SHP77 (cell line): ENCODE data around the gene IL17RD.
"Not testable (repeated sequence)": the region's sequence is repeated elsewhere in the genome, so short reads cannot be mapped to it uniquely, and the experiment has no call there.

Experiments
- DNase-seq, 2 experiments: peaks; one replicate each; lab custom pipeline; 2025; lab: John Stamatoyannopoulos, UW

IL17RD gene

DNA sequence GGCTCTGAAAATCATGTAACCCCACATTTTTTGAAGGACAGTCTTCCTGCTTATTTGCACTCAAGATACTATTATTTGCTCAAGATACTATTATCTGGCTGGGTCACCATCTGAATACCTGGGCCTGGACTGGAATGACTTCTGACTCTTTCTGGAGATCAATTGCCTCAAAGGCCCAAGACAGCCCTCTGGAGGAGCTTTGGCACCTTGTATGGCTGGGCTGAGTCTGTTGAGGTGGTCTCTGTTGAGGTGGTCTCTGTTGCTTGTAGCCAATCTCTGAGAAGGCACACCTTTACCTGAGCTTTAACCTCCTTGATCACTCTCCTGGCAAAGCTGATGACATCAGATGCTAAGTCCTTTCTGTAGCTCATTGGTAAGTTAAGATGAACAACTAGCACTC lies 71.7 kb downstream of the IL17RD start:
- DNase-seq, result no peak

DNA sequence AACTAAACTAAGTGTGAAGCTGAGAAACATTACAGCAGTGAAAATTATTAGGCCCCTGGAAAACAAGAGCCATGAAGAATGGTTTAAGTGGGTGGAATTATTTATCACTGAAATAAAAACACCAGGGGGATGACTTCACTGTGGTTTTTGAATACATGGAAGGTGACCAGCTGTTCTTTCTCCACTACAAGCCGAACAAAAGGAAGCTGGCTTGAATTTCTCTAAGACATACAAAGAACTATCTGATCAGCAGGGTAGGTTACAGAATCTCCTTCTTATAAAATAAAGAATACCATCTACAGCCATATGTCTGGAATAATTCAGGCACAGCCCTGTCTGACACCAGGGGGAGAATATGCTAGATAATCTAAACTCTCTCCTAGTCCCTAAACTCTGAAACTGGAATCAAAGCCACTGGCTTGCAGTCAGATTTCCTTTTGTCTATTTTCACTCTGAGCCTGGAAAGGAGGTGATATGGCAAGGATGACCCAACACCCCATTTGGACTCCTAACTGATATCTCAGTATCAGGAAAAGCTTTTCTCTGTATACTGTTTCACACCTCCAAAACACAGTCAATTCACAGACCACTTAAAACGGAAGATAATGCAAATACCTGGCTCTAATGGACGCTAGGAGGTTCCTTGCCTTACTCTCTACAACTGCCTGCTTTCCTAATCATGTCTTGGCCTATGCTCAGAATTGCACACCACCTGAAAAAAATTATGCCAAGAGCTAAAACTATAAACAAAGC lies 73.5 kb downstream of the IL17RD start:
- no peak for DNase-seq

DNA sequence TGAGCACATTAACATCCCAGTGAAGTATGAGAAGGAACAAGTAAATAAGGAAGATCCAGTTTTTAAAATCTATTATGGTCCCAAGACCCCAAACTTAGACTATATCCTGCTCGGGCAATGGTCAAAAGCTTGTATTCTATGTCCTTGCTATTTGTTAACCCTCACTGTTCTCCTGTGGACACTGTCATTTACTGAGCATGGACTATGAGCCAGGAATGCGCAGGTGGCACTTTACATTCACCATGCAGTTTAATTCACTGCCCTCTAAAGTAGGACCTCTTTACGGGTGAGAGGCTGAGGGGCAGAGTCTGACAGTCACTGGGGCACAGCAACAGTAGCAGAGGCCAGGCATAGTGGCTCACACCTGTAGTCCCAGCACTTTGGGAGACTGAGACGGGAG lies 76.1 kb downstream of the IL17RD start:
- DNase-seq, result no peak

DNA sequence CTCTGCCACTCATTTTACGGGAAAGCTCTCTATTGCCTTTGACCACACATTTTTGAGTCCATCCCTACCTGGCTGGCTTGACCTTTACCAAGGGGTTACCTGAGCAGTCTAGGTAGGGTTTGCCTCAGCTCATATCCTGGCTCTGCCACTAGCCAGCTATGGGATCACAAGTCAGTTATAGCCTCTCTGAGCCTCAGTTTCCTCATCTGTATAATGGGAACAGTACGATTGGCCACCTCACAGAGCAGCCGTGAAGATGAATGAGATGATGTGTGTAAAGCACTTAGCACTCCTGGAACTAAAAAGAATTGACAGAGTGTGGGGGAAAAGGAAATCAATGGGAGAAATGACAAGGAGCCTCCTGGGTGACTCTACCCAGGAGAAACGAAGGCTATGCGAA lies 76.7 kb downstream of the IL17RD start:
- DNase-seq, result no peak

DNA sequence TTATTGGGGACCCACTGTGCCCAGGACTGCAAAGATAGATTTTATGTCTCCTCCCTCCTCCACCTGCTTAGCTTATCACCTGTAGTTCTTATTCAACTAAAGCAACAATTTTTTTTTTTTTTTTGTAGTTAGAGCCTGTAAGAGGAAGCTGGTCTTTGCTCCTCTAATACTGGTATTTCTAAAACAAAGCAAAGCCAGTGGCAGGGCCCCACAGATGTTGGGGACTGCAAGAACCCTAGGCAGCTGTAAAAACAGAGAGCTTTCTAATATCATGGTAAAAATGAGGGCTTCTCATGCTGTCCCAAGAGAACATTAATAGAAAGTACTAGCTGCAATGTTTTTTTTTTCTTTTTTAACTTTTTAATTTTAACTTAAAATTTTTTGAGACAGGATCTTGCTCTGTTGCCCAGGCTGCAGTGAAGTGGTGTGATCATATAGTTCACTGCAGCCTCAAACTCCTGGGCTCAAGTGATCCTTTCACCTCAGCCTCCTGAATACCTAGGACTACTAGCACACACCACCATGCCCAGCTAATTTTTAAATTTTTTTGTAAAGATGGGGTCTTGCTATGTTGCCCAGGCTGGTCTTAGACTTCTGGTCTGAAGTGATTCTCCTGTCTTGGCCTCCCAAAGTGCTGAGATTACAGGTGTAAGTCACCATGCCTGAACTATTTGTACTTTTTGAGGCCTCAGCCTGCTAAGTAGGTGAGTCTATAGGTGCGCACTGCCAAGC lies 77.6 kb downstream of the IL17RD start:
- DNase-seq, result no peak

DNA sequence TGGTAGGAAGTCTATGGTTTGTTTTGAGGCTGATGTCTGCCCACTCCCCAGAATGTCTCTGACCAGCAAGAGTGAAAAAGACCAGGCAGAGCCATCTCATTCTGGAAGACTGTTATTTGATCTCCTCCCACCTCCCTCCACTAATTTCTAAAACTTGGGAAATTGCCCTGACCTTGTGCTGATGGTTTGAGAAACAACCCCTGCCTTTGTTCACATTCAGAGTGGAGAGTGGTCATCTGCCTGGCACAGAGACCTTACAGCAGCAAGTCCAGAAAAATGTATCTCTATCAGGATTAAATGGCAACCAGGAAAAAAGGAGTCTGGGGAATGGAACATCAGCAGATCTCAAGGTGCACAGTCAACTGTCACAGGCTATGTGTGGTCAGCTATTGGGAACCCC lies 79.0 kb downstream of the IL17RD start:
- no peak for DNase-seq

DNA sequence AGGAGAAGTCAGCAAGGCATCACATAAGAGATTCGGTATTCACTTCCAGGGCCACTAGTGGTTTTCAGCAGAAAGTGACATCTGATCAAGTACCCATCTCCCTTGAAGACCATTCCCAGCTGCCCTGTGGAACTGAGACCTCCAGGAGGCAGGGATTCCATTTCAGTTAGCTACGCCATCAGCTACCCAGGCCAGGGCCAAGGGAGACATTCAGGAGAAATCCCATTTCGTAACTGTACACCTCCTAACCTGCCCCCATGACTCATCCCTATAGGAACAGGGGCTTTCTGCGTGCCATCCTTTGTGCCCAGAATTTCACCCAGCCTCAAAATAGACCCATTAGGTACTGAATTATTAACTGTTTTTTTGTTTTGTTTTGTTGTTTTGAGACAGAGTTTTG lies 79.9 kb downstream of the IL17RD start:
- DNase-seq, result no peak

DNA sequence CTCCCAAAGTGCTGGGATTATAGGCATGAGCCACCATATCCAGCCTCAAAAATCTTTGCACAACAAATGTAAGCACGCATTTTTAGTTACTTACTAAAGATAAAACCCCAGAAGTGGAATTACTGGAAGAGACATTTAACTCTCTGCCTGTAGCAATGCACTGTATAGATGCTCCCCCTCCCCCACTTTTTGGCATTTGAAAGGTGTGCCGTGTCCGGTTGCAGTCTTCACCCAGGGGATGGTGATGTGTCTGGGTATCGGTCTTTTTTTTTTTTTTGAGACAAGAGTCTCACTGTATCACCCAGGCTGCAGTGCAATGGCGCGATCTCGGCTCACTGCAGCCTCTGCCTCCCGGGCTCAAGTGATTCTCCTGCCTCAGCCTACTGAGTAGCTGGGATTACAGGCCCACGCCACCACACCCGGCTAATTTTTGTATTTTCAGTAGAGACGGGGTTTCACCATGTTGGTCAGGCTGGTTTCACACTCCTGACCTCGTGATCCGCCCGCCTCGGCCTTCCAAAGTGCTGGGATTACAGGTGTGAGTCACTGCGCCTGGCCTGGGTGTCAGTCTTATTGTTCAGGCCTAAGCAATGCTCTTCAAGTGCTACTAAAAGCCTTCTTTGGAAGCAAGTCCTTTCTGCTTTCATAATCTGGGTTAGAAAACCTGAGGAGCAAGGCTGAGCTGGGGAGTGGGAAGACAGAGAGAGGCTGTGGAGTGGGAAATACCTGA lies 81.7 kb downstream of the IL17RD start:
- DNase-seq, result not testable (repeated sequence)

DNA sequence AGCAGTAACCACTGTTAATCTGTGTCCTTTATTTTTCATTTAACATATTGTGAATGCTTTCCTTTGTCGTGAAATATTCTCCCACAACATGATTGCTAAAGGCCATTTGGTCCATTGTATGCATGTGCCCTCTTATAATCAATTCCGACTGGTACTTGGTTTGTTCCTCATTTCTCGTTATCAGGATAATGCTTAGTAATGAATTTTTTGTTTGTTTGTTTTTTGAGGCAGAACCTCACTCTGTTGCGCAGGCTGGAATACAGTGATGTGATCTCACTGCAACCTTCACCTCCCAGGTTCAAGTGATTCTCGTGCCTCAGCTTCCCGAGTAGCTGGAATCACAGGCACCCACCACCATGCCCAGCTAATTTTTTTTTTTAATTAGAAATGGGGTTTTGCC lies 82.7 kb downstream of the IL17RD start:
- no peak for DNase-seq

DNA sequence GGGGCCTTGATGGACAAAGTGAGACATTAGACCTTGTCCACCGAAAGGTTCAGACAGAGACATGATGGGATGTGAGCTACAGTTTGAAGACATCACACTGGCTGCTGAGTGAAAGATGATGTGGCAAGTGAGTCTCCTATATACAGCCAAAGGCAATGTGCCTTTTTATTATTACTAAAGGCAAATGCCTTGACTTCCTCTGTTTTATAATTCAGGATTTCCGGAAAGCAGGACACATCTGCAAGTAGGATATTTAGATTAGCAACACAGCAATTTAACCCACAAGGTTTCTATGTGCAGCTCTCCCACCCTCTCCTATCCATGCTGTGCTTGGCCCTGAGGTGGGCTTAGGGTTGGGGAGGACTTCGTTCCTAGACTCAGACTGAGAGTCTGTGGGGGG lies 84.0 kb downstream of the IL17RD start:
- no peak for DNase-seq

DNA sequence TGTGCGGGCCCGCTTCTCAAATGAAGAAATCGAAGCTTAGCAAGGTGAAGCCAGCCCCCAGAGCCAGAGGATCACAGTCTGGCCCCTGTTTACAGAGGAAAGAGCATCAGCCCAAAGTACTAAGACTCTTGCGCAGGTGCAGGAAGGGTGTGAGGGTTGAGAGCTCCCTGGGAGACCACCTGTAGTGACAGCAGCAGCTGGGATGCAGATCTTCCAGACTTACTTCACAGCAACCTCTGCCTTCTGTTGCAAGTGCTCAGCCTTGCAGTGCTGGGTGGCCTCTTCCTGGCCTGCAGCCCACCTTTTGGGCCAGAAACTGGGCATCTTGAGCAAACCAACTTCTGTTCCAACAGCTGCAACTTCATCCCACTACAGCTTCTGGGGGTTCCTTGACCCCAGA lies 85.0 kb downstream of the IL17RD start:
- no peak for DNase-seq

DNA sequence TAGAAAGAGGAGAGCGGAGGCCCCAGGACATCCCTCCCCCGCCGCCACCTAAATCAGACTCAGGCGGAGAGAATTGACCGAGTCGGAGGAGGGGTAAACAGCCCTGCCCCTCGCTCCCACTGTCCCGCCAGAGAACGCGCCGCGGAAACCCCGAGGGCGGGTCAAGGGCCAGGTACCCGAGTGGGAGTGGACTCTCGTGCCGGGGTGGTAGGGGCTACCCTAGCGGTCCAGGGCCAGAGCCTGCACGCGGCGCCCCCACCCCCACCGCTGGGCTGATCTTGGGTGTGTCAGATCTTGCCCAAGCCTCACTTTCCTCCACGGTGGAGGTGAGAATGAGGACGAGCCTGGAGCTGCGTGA lies 85.7 kb downstream of the IL17RD start:
- DNase-seq, result no peak

DNA sequence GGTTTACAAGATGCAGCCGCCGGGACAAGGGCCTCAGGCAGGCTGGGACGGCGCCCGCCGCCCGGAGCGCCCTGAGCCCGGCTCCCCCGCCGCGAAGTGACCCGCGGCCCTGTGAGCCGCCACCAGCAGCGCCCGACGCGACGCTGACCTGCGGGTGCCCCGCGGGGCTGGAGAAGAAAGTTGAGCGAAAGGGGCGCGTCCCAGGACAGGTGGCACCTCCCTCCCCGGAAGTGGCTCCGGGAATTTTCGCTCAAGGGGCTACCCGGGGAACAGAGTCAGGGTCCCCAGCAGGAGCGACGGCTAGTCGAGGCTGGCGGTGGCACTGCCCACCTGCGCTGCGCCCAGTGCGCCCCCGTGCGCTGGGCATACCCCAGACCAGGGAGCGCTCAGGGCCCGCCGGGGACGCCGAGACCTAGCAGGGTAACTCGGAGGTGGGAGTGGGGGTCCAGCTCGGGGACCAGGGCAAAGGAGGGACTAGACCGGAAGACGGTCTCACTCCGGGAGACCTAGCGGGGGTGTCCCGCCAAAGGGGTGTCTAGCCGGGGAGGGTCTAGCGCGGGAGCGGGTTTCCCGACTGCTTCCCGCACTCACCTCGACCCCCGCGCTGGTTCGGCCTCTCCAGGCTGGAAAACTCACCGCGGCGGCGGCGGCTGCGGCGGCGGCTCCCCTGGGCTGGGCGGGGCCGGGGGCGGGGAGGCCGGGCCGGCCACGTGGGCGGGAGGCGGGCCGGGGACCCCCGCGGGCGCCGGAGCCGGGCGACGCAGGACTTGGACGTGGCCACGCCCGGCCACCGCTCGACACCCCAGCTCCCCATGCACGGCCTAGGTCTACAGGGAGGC lies 86.3 kb downstream of the IL17RD start:
- DNase-seq, result no peak

DNA sequence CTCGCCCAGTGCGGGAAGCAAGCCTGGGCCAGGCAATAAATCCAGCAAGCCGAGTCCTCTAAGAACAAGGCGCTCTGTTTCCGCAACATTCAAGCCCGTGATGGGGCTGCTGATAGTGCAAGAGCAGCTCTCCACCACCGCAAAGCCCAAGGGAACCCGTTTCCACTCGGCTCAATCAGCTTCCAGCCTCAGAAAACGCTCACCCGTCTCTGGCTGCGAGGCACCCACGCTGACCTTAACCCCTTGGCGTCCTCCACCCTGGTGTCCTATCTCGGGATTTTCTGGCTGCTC lies 86.9 kb downstream of the IL17RD start:
- peak in 1 of 2 experiments; percentile 45 for DNase-seq

DNA sequence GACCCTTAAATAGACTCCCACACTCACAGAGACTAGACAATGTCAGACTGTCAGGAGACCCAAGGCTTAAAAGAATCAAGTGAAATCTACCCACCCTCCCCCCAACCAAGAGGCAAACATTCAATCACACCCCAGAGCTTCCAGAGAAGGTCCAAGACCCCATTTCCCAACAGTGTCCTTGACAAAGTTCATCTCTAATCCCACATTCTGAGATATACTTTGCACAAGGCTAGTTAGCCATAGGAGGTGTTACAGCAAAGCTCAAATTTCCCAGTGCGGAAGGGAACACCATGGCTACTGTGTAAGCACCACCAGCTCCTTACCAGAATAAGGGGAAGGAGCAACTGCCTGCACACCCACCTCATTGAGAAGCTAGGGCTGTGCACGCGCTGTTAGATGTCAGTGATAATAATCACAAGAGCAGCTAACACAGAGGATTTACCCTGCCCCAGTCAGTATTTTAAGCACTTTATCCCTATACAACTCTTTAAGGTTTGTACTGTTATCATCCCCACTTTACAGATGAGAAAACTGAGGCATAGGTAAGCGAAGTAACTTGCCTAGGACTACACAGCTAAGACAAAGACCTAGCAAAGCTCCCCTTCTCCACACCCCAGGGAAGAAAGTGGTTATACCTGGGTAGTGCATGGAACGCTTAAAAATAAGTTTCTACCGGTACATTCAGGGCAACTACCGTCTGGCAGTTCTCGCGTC lies 87.4 kb downstream of the IL17RD start:
- no peak for DNase-seq

DNA sequence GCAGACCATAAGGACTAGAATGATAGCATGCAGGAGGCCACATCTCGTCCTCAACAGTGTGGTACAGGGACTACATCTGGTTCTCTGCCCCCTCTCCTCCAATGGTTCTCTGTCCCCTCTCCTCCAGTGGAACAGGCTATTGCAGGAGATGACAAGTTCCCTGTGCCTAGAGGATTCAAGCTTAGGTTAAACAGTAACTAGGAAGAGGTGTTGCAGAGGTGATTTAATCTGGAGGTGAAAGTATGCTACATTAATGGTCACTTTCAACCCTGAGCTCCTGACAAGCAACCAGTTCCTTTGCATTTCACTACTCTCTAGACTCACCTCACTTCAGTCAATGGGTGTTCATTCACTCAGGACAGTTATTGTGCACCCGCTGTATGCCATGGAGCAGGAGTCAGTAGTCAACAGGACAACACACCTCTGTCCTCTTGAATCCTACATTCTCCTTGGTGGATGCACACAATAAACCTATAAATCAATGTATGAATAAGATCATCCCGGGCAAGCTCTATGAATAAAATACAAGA lies 88.7 kb downstream of the IL17RD start:
- no peak for DNase-seq

DNA sequence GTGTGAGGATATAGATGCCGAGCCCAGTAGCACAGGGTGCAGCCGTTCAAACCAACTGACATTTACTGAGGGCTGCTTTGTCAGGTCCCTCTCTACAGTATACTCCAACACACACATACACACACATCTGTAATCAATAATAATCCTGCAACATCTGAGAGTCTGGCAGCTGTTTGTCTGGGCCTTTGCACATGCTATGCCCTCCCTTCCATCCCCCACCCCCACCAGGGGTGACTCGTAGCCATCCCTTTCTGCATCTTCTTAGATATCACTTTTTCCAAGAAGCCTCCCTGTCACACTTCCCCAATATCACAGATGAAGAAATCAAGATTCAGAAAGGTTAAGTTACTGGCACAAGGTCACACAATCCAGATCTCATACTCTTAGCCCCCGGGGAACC lies 91.0 kb downstream of the IL17RD start:
- no peak for DNase-seq

DNA sequence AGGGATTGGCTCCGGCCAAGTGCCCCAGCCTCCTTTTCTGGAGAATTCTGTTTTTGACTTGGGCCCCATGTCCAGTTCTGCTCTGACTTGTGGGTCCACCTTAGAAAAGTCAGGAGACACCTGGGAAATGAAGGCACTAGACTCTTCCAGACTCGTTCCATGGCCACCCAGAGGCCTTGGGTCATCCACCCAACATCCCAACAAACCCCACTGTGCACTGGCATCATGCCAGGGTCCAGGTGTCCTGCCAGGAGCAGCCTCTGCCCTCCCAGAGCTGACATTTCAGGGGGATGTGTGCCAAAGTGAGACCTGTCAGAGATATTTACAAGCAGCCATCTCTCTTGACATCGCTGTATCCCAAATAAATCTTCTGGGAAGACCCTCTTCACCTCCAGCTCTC lies 91.5 kb downstream of the IL17RD start:
- DNase-seq, result no peak

DNA sequence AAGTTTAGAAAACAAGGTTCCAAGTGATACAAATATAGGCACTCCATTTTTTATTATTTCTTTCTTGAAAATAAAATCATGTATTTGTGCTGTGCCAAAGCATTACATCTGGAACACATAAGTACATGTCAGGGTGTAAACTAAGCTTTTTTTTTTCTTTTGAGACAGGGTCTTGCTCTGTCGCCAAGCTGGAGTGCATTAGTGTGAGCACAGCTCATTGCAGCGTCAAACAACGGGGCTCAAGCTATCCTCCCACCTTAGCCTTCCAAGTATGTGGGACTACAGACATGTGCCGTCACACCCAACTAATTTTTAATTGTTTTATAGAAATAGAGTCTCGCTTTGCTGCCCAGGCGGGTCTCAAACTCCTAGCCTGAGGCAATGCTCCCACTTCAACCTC lies 95.7 kb downstream of the IL17RD start:
- DNase-seq, result no peak

DNA sequence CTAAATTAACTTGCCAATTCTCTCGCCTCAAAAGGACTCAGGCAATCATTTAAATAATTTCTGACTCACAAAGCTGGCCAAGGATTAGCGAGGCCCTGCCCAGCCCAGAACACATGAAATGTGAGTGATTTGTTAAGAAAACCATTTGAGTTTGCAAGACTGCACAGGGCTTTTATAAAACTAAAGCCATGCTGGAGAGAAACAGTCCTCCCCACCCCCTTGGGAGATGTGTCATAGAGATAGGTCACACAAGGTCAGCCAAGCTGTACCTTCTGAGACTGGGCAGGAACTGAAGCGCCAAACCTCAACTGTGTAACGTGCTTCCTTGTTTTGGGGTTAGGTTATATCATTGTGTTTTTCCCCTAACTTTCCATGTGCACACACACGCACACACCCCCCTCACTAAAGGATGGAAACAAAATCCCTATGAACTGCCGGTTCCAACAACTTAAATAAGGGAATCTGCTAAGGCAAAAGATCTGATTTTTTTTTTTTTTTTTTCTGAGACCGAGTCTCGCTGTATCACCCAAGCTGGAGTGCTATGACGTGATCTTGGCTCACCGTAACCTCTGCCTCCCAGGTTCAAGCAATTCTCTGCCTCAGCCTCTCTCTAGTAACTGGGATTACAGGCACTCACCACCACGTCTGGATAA lies 96.6 kb downstream of the IL17RD start:
- DNase-seq, result no peak

DNA sequence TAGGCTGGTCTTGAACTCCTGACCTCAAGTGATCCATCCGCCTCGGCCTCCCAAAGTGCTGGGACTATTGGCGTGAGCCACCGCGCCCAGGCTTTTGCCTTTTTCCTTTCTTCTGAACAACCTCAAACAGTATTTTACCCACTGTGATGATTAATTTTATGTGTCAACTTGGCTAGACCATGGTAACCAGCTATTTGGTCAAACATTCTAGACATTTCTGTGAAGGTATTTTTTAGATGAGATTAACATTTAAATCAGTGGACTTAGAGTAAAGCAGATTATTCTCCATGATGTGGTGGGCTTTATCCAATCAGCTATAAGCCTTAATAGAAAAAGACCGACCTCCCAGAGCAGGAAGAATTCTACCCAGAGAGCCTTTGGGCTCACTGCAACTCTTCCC lies 98.7 kb downstream of the IL17RD start:
- no peak for DNase-seq
